NB4 (cell line): Measurements from ENCODE around the gene CCDC97.

Experiments used
- MYC ChIP-seq: IDR thresholded peaks from 2 replicates; pipeline ENCODE4 v1.6.1; 2011; ENCODE audit warnings: low read depth, low read length
- POLR2A ChIP-seq: IDR thresholded peaks from 2 replicates; pipeline ENCODE4 v1.6.1; 2011; ENCODE audit warnings: mild to moderate bottlenecking; ENCODE audit not compliant: insufficient read length; ENCODE audit errors: extremely low read depth
- TF ChIP-seq, protein P1 (sequence below): IDR thresholded peaks from one replicate; pipeline ENCODE4 v1.5.1; 2012; ENCODE audit warnings: low read depth, low read length
- TF ChIP-seq, protein P2 (sequence below): IDR thresholded peaks from 2 replicates; pipeline ENCODE4 v1.6.1; 2011; ENCODE audit warnings: low read depth, low read length

DNA sequence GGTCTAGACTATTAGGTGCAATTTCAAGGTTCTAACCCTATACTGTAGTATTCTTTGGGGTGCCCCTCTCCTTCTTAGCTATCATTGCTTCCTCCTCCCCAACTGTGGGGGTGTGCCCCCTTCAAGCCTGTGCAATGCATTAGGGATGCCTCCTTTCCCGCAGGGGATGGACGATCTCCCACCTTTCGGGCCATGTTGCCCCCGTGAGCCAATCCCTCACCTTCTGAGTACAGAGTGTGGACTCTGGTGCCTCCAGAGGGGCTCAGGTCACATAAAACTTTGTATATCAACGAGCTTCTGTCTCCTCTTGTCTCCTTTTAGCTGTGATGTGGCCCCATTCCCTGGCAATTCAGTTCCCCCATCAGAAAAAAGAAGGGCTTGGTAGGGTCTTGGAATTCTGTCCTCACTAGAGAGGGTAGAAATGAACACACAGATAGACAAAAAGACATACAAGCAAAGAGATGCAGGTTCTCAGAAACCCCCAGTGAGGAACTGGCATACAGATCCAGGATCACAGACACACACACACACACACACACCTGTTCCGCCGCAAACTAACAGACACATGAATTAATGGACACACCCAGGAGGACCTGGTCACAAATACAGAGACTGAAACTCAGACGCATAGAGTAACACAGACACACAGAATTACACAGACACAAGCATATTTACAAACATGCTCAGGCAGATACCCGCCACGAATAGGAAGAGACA is 48.3 kb upstream of the CCDC97 start:
- TF ChIP-seq, protein P1, sequence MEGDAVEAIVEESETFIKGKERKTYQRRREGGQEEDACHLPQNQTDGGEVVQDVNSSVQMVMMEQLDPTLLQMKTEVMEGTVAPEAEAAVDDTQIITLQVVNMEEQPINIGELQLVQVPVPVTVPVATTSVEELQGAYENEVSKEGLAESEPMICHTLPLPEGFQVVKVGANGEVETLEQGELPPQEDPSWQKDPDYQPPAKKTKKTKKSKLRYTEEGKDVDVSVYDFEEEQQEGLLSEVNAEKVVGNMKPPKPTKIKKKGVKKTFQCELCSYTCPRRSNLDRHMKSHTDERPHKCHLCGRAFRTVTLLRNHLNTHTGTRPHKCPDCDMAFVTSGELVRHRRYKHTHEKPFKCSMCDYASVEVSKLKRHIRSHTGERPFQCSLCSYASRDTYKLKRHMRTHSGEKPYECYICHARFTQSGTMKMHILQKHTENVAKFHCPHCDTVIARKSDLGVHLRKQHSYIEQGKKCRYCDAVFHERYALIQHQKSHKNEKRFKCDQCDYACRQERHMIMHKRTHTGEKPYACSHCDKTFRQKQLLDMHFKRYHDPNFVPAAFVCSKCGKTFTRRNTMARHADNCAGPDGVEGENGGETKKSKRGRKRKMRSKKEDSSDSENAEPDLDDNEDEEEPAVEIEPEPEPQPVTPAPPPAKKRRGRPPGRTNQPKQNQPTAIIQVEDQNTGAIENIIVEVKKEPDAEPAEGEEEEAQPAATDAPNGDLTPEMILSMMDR, result no peak
- no peak for TF ChIP-seq POLR2A
- TF ChIP-seq, protein P2, sequence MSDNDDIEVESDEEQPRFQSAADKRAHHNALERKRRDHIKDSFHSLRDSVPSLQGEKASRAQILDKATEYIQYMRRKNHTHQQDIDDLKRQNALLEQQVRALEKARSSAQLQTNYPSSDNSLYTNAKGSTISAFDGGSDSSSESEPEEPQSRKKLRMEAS, result no peak
- no peak for TF ChIP-seq MYC
